HG03175 (cell line): ENCODE data around the gene OR1B1.
"Not testable (repeated sequence)": the region's sequence is repeated elsewhere in the genome, so short reads cannot be mapped to it uniquely, and the experiment has no call there.

ENCODE experiments used
- ATAC-seq: cut with Tn5 transposase; IDR thresholded peaks from one replicate; pipeline ENCODE4 v1.9.1; 2021; ENCODE audit warnings: mild to moderate bottlenecking, moderate library complexity; ENCODE audit not compliant: unreplicated experiment

Gene OR1B1

GRCh38 chr9:122657527-122657926 lies at the start of gene OR1B1:
OR1B1 (minus strand) TSS chr9:122657627.
- ATAC-seq, result no peak

- no peak for ATAC-seq
These were observed 38.3 kb upstream of the OR1B1 start for GRCh38 chr9:122695696-122696095.

- ATAC-seq, result no peak
These were observed 27.4 kb upstream of the OR1B1 start for GRCh38 chr9:122684851-122685250.

- ATAC-seq, result no peak
These were observed 15.1 kb upstream of the OR1B1 start for GRCh38 chr9:122672481-122672880.

- ATAC-seq, result no peak
These were observed 4.0 kb upstream of the OR1B1 start, which contains the start of gene OR1L1 for GRCh38 chr9:122661416-122661815. OR1L1 (plus strand) TSS chr9:122661716; CDS start chr9:122661716, 0 bp downstream.

- ATAC-seq, result no peak
These were observed 1.0 kb downstream of the OR1B1 start for GRCh38 chr9:122656378-122656777.

GRCh38 chr9:122642226-122642625 lies 15.2 kb downstream of the OR1B1 start:
- no peak for ATAC-seq

- no peak for ATAC-seq
These were observed 37.4 kb downstream of the OR1B1 start for GRCh38 chr9:122619996-122620395.

- no peak for ATAC-seq
These were observed 43.1 kb downstream of the OR1B1 start, which contains the start of gene OR1Q1 for GRCh38 chr9:122614362-122614761. OR1Q1 (plus strand) TSS chr9:122614738; CDS start chr9:122614738, 0 bp downstream.

GRCh38 chr9:122609804-122610203 lies 47.6 kb downstream of the OR1B1 start:
- ATAC-seq, result no peak

GRCh38 chr9:122606587-122606986 lies 50.8 kb downstream of the OR1B1 start:
- ATAC-seq, result no peak

GRCh38 chr9:122605691-122606090 lies 51.7 kb downstream of the OR1B1 start:
- no peak for ATAC-seq

- not testable (repeated sequence) for ATAC-seq
These were observed 74.1 kb downstream of the OR1B1 start, which contains the start of gene OR1L8 for GRCh38 chr9:122583284-122583683. OR1L8 (minus strand) TSS chr9:122583384; CDS start chr9:122568477, 14,907 bp downstream.

GRCh38 chr9:122580360-122580759 lies 77.1 kb downstream of the OR1B1 start:
- no peak for ATAC-seq

- no peak for ATAC-seq
These were observed 77.6 kb downstream of the OR1B1 start for GRCh38 chr9:122579874-122580273.
